GM18868 (cell line): Measurements from ENCODE around the gene CA9.
A peak's percentile ranks its signal among the peaks of the same experiment; 100 is the strongest.

Experiments
- ATAC-seq: cut with Tn5 transposase; IDR thresholded peaks from one replicate; pipeline ENCODE4 v1.9.1; 2021; ENCODE audit warnings: mild to moderate bottlenecking, moderate library complexity; ENCODE audit not compliant: unreplicated experiment

CA9 gene

DNA sequence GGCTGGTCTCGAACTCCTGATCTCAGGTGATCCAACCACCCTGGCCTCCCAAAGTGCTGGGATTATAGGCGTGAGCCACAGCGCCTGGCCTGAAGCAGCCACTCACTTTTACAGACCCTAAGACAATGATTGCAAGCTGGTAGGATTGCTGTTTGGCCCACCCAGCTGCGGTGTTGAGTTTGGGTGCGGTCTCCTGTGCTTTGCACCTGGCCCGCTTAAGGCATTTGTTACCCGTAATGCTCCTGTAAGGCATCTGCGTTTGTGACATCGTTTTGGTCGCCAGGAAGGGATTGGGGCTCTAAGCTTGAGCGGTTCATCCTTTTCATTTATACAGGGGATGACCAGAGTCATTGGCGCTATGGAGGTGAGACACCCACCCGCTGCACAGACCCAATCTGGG, 1.5 kb downstream of the CA9 start:
- ATAC-seq, result no peak

DNA sequence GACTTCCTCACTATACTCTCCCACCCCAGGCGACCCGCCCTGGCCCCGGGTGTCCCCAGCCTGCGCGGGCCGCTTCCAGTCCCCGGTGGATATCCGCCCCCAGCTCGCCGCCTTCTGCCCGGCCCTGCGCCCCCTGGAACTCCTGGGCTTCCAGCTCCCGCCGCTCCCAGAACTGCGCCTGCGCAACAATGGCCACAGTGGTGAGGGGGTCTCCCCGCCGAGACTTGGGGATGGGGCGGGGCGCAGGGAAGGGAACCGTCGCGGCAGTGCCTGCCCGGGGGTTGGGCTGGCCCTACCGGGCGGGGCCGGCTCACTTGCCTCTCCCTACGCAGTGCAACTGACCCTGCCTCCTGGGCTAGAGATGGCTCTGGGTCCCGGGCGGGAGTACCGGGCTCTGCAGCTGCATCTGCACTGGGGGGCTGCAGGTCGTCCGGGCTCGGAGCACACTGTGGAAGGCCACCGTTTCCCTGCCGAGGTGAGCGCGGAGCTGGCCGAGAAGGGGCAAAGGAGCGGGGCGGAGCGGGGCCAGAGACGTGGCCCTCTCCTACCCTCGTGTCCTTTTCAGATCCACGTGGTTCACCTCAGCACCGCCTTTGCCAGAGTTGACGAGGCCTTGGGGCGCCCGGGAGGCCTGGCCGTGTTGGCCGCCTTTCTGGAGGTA, 2.1 kb downstream of the CA9 start:
- ATAC-seq, result peak; percentile 62

DNA sequence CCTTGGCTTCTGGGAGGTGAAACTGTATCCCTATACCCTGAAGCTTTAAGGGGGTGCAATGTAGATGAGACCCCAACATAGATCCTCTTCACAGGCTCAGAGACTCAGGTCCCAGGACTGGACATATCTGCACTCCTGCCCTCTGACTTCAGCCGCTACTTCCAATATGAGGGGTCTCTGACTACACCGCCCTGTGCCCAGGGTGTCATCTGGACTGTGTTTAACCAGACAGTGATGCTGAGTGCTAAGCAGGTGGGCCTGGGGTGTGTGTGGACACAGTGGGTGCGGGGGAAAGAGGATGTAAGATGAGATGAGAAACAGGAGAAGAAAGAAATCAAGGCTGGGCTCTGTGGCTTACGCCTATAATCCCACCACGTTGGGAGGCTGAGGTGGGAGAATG, 5.4 kb downstream of the CA9 start:
- ATAC-seq, result no peak

DNA sequence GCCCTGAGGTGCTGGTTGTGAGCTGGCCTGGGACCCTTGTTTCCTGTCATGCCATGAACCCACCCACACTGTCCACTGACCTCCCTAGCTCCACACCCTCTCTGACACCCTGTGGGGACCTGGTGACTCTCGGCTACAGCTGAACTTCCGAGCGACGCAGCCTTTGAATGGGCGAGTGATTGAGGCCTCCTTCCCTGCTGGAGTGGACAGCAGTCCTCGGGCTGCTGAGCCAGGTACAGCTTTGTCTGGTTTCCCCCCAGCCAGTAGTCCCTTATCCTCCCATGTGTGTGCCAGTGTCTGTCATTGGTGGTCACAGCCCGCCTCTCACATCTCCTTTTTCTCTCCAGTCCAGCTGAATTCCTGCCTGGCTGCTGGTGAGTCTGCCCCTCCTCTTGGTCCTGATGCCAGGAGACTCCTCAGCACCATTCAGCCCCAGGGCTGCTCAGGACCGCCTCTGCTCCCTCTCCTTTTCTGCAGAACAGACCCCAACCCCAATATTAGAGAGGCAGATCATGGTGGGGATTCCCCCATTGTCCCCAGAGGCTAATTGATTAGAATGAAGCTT, 6.1 kb downstream of the CA9 start:
- no peak for ATAC-seq

DNA sequence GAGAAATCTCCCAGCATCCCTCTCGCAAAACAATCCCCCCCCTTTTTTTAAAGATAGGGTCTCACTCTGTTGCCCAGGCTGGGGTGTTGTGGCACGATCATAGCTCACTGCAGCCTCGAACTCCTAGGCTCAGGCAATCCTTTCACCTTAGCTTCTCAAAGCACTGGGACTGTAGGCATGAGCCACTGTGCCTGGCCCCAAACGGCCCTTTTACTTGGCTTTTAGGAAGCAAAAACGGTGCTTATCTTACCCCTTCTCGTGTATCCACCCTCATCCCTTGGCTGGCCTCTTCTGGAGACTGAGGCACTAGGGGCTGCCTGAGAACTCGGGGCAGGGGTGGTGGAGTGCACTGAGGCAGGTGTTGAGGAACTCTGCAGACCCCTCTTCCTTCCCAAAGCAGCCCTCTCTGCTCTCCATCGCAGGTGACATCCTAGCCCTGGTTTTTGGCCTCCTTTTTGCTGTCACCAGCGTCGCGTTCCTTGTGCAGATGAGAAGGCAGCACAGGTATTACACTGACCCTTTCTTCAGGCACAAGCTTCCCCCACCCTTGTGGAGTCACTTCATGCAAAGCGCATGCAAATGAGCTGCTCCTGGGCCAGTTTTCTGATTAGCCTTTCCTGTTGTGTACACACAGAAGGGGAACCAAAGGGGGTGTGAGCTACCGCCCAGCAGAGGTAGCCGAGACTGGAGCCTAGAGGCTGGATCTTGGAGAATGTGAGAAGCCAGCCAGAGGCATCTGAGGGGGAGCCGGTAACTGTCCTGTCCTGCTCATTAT, 6.8 kb downstream of the CA9 start:
- ATAC-seq, result no peak

DNA sequence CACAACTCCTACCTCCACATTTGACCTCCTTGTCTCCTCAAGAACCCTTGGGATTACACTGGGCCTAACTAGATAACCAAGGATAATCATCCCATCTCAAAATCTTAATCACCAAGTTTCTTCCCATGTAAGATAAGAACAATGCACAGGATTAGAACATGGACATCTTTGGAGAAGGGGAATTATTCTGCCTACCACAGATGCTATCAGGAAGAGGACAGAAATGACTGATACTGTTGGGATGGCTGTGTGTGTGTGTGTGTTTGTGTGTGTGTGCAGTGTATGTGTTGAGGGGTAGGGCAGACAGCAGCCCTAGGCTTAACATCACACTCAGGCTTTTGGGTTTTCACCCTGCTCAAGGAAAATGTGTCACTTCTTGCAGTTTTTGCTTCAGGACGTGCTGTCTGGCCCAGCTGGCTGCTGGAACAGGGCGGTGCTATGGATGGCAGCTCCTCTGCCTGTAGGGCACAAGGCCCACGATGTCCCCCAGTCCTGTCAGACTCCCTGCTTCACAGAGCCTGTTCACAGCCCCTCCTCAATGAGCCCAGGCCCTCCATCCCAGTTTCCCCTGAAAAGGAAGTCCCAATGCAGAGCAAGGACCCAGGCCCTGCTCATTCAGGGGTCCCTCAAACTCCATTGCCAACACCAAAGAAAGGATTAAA, 7.7 kb downstream of the CA9 start:
- no peak for ATAC-seq

DNA sequence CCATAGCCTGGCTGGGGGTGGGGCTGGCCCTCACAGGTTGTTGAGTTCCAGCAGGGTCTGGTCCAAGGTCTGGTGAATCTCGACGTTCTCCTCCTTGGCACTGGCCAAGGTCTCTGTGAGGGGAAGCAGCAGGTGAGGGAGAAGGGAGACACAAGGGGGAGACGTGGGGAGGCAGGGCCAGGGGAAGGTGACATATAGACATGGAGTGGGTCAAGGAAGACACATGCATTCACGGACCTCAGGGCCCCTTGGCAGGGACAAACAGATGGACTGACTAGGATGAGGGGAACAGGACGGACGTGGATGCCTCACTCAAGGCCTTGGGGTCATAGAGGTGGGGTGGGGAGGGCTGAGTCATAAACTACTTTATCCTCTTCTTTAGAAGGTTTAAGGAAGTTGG, 8.3 kb downstream of the CA9 start:
- no peak for ATAC-seq

DNA sequence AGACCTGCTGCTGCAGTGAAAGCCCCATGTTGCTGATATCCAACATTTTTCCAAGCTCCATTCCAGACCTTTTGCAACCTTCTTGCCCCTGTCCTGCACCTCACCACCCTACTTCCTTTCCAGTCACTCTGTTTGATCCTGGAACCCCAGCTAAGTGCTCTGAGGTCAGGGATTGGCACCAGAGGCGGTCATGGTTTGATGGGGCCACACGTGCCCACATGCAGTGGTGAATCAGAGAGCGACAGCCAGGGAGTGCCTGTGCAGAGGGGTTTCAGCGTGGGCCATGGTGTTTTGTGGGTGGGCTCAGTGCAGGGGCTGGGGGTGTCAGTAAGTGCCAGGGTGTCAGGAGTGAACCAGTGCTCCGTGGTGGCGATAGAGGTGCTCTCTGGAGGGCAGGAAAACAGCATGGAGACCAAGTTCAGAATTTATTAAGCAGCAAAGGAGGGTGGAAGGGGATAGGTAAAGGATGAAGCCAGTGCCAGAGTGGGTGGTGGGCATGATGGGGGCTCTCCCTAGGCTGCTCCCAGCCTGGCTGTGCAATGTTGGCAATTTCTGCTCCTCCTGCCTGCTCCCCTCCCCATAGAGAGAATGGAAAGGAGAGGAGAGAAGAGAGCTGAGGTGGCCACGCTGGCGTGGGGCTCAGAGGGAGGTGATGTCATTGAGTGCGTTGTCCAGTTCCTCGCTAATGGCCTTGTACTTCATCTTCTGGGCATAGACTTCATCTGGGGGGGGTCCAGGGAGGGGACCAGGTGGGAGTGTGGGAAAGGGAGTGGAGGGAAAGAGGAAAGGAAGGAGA, 9.0 kb downstream of the CA9 start:
- no peak for ATAC-seq

DNA sequence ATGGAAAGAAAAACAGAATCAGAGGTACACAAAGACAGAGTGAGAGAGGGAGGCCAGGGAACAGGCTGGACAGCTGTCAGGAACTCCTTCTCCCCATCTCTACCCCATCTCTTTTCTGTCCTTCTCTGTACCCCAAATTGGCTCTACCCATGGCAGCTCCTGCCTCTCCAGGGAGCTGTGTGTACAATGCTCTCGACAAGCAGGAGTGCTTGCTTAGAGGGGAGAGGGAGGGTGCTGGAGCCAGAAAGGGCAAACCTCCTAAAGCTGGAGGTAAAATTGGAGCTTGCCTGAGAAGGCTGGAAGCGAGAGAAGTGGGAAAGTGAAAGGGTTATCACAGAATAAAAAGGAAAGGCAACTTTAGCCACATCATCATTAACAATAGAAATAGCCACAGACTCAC, 9.6 kb downstream of the CA9 start:
- no peak for ATAC-seq

DNA sequence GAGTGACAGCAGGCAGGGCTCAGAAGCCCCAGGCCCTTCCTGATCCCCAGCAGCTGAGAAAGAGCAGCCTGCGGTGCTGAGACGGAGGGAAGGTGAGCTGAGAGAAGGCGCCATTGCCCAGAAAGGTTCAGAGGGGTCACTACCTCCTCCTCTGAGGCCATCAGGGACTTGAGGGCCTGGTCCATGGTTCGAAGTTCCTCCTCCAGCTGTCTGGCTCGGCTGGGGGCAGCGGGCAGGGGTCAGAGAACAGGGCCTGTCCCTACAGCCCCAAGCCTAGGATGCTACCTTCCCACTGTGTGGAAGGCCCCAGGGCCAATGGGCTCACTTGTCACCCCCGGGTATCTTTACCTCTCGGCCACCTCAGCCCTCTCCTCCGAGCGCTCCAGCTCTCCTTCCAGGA, 11.2 kb downstream of the CA9 start:
- no peak for ATAC-seq

DNA sequence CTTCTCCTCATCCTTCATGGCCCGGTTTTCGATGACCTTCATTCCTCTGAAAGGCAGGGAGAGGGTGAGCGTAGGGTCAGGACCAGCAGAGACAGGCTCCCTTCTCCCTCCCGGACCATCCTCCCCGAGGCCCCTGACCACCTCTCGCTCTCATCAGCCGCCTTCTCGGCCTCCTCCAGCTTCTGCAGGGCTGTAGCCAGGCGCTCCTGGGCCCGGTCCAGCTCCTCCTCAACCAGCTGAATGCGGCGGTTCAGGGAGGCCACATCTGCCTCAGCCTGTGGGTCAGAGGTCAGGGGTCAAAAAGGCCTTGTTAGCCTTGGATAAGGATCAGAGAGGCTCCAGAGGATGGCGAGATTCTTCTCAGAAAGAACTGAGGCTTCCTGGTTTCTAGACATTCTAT, 11.8 kb downstream of the CA9 start:
- ATAC-seq, result no peak

DNA sequence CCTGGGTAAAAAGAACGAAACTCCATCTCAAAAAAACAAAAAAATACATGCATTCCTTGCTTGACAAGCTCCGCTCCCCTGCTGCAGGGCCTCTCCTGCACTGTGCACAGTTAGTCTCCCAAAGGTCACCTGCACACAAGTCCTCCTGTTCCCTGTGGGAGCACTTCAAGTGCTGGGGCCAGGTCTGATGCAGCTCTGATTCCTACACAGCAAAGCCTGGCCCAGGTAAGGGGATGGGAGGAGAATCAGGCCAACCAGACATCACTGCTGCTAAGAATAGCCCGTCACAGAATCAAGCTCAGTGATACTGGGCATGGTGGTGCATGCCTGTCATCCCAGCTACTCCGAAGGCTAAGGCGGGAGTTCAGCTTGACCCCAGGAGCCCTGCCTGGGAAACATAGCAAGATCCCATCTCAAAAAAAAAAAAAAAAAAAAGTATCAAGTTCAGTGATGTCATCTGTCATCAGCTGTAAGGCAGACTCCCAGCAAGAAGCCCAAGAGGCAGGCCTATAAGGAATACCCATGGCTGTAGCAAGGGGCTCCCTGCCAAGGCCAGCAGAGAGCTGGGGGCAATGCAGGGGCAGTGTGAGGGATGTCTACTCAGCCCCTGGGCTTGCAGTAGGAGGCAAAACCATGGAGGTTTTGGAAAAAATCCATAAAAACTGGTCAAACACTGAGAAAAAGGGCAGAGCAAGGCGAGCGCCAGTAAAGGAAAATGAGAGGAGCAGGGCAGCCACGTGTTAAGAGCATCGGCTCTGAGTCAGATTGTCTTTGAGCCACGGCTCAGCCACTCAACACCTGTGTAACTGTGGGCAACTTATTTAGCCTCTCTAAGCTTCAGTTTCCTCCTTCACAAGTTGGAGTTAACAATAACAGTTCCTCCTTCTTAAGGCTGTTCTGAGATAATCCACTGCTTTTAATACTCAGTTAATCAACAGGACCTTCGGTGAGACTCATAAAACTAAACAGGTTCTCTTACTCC, 12.8 kb downstream of the CA9 start:
- no peak for ATAC-seq

DNA sequence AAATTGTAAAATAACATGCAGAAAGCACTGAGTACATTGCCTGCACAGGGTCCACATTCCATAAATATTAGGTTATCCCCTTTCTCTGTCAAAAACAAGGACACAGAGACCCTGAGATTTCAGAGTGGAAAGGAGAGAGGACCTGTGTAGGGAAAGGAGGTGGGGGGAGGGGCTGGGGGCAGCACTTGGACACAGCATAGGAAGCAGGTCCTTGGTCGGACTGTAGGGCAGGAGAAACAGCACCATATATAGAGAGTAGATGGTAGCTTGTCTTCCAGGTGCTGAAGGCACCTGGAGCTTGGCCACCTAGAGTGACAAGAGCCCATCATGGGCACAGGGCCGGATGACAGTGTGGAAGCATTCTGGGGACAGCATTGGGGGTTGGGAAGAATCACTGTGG, 13.6 kb downstream of the CA9 start:
- no peak for ATAC-seq

DNA sequence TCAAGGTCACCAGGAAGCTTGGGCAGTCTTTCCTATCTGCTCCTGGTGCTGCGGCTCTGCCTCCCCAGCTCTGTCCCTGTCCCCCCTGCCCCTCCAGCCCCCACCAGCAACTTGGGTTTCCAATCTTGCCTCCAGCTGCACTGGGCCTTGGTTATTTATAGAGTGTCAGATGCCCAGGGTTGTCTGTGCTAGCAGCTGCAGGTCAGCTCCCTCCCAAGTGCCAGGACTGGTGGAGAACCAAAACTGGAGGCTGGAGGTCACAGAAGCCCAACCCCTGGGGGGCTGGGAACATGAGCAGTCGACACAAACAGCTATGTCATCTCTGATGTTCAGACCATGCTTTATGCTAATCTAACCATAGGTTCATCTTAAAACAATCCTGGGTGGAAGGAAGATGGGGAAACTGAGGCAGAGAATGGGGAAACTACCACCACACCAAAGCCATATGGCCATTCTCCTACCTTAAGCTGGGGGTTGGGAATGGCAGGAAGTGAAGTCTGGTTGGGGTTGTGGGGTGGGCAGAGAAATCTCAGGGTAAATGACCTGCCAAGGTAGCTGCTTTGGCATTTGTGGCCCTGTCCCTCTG, 14.3 kb downstream of the CA9 start:
- no peak for ATAC-seq

DNA sequence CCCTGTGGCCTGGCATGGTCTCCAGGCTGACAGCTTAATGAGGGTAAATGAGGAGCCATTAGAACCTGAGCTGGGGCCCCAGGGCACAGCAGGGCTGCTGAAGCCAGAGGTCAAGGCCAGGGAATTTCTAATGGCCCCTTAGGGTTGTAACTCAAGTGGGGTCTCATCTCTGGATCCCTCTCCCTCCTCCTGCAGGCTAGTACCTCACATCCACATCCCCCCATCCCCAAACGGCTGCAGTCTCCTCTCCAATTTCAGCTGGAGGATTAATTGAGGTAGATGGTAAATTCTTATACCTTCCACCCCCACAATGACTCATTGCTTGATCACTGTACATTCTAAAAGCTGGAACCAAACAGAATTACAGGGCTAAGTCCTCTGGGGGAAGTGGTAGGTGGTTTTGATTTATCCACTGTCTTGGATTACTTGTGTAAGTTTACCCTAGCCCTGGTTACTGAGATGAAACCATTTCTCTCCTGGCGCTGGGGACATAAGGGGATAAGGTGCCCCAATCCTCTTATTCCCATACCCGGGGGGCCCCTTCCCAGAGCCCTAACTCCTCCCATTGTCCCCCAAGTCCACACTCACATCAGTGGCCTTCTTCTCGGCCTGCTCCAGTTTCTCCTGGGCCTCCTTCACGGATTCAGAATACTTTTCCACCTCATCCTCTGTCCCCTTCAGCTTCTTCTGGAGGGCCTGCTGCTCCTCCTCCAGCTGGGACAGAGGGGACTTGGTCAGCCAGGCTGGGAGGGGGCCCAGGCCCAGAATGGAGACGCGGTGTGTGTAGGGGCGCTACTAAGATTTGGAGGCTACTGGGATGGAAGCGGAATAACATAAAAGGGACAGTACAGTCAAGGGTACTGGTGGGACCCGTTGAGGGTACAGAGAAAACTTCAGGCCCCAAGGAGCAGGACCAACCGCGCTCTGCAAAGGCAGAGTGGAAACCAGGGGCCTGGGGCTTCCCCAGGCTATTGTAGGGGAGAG, 15.1 kb downstream of the CA9 start:
- ATAC-seq, result no peak

DNA sequence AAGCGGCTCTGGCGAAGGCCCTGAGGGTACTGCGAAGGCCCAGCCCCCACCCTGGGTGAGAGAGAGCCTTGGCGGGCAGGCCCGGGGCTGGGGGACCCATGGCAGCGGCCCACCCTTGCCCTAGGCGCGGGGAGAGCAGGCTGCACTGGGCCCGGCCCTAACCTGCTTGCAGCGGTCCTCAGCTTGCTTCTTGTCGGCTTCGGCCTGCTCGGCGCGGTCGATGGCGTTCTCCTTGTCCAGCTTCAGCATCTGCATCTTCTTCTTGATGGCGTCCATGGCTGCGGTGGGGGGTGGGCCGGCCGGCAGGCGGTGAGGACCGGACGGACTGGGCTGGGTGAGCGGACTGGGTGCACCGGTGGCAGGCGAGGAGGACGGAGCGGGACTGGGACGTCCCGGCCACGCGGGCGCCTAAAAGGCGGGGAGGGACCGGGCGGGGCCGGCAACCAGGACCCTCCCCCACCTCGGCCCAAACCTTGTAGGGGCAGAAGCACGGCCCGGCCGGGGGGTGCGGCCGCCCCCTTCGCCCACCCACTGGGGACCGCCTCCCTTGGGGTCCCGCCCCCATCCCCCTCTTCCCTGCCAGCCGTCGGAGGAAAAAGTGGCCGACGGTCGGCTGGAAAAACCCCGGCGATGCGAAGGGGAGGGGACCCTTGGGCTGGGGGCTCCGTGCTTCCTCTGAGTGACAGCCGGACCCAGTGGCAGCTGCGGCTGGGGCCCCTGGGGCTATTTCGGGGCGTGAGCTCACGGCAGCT, 16.0 kb downstream of the CA9 start, which contains the start of gene TPM2:
Gene TPM2 (minus strand): TSS at position 384 of the 752 bp plus-strand sequence. CDS start 108 bp downstream, at position 276.
- ATAC-seq, result no peak

DNA sequence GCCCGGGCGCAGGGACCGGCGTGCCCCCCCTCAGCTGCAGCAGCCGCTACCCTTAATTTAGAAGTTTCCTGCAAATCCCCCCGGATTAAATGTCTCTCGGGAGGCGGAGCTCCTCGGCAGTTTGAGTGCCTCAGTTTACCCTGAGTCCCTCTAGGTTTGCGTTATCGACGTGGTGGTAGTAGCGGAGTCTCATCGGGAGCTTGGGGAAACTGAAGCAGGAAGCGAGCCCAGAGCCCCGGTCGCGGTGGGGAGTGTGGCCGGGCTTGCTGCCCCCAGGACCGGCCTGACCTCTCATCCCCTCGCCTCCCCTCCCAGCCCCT, 16.5 kb downstream of the CA9 start:
- ATAC-seq, result no peak
